ENCODE measurements around the gene CD63.

DNA sequence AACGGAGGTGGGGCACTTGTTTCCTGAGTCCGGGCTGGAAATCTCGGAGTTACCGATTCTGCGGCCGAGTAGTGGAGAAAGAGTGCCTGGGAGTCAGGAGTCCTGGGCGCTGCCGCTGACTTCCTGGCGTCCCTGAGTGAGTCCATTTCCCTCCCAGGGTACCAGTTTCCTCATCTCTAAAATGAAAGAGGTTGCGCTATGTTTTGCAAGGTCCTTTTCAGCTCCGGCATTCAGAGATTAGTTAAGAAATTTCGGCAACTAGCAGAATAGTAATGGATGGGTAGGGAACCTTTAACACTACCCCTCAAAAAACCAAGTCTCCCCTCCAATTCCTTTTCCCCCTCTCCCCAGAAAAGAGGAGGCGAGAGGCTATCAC lies 12.2 kb downstream of the CD63 start:
- TF ChIP-seq, protein P1, sequence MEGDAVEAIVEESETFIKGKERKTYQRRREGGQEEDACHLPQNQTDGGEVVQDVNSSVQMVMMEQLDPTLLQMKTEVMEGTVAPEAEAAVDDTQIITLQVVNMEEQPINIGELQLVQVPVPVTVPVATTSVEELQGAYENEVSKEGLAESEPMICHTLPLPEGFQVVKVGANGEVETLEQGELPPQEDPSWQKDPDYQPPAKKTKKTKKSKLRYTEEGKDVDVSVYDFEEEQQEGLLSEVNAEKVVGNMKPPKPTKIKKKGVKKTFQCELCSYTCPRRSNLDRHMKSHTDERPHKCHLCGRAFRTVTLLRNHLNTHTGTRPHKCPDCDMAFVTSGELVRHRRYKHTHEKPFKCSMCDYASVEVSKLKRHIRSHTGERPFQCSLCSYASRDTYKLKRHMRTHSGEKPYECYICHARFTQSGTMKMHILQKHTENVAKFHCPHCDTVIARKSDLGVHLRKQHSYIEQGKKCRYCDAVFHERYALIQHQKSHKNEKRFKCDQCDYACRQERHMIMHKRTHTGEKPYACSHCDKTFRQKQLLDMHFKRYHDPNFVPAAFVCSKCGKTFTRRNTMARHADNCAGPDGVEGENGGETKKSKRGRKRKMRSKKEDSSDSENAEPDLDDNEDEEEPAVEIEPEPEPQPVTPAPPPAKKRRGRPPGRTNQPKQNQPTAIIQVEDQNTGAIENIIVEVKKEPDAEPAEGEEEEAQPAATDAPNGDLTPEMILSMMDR (IDR thresholded peaks at IDR 0.05) = no peak
- no peak for TF ChIP-seq POLR2A (IDR thresholded peaks at IDR 0.05)

All from body of pancreas (tissue), 4 donors.